Hematopoietic multipotent progenitor cell treated with erythropoietin and hydrocortisone succinate and interleukin-3 and kit ligand, for 15 days (in vitro differentiated cells): Measurements from ENCODE around the gene TMPO.
"Not testable (repeated sequence)": the region's sequence is repeated elsewhere in the genome, so short reads cannot be mapped to it uniquely, and the experiment has no call there.

Experiments used
- DNase-seq: peaks from one replicate; pipeline ENCODE4 v3.0.0-alpha.2; 2015; ENCODE audit warnings: low spot score

The TMPO gene

GRCh38 chr12:98515287-98516110 lies at the start of gene TMPO:
TSS of gene TMPO (plus strand) at chr12:98515590. CDS start at chr12:98515868, 278 bp downstream.
- peak; percentile 94 for DNase-seq

GRCh38 chr12:98465950-98466602 lies 49.3 kb upstream of the TMPO start:
- no peak for DNase-seq

- DNase-seq = no peak
These were observed 48.6 kb upstream of the TMPO start for GRCh38 chr12:98466640-98467400.

GRCh38 chr12:98469109-98469508 lies 46.3 kb upstream of the TMPO start:
- no peak for DNase-seq

- DNase-seq = no peak
These were observed 44.8 kb upstream of the TMPO start for GRCh38 chr12:98470469-98471082.

GRCh38 chr12:98471085-98471484 lies 44.3 kb upstream of the TMPO start:
- DNase-seq = no peak

GRCh38 chr12:98475565-98475908 lies 39.9 kb upstream of the TMPO start:
- no peak for DNase-seq

GRCh38 chr12:98478606-98479005 lies 36.8 kb upstream of the TMPO start:
- no peak for DNase-seq

GRCh38 chr12:98483621-98484503 lies 31.5 kb upstream of the TMPO start:
- DNase-seq = no peak

- no peak for DNase-seq
These were observed 29.5 kb upstream of the TMPO start for GRCh38 chr12:98485792-98486340.

GRCh38 chr12:98488416-98488815 lies 27.0 kb upstream of the TMPO start:
- not testable (repeated sequence) for DNase-seq

- DNase-seq = no peak
These were observed 26.2 kb upstream of the TMPO start for GRCh38 chr12:98489176-98489575.

- DNase-seq = peak; percentile 79
These were observed 24.6 kb upstream of the TMPO start for GRCh38 chr12:98490501-98491453.

GRCh38 chr12:98492580-98493140 lies 22.7 kb upstream of the TMPO start:
- no peak for DNase-seq

GRCh38 chr12:98501266-98501629 lies 14.1 kb upstream of the TMPO start:
- not testable (repeated sequence) for DNase-seq

GRCh38 chr12:98503342-98503591 lies 12.1 kb upstream of the TMPO start:
- DNase-seq = peak; percentile 93

GRCh38 chr12:98503592-98504367 lies 11.6 kb upstream of the TMPO start:
- peak; percentile 92 for DNase-seq

- no peak for DNase-seq
These were observed 11.1 kb upstream of the TMPO start for GRCh38 chr12:98504368-98504617.

- no peak for DNase-seq
These were observed 6.3 kb upstream of the TMPO start for GRCh38 chr12:98509063-98509462.
